Measurements from ENCODE around the gene KCNN3.
A peak's percentile ranks its signal among the peaks of the same experiment; 100 is the strongest.

Gene KCNN3

GRCh38 chr1:154840269-154841176 is 29.6 kb downstream of the KCNN3 start:
- DNase-seq, result no peak

- no peak for DNase-seq
Measured at GRCh38 chr1:154839691-154840090, 30.4 kb downstream of the KCNN3 start.

GRCh38 chr1:154838988-154839387 is 31.1 kb downstream of the KCNN3 start:
- DNase-seq, result no peak

GRCh38 chr1:154838461-154838860 is 31.6 kb downstream of the KCNN3 start:
- no peak for DNase-seq

DNA sequence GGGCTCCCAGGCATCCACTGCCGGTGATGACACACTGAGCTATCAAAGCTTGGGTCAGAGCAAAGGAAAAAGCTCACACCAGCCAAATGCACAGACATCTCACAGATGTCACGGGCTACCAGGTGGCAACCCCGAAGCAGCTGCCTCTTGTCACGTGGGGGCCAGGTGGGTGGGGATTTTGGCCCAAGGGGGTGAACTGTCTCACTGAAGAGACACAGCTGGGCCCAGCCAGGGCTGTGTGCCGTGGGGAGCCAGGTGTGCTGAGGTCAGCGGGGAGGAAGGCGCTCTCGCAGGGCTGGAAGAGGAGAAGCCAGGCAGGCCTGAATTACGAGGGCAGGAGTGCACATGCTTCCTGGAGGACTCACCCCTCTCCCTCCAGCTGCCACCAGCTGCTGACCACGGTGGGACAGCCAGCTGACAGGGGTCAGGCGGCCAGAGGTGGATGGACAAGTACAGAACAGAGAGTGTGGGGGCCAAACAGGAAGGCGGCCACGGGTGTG is 32.4 kb downstream of the KCNN3 start:
- DNase-seq, result peak; percentile 43

GRCh38 chr1:154837034-154837671 is 32.9 kb downstream of the KCNN3 start:
- no peak for DNase-seq

DNA sequence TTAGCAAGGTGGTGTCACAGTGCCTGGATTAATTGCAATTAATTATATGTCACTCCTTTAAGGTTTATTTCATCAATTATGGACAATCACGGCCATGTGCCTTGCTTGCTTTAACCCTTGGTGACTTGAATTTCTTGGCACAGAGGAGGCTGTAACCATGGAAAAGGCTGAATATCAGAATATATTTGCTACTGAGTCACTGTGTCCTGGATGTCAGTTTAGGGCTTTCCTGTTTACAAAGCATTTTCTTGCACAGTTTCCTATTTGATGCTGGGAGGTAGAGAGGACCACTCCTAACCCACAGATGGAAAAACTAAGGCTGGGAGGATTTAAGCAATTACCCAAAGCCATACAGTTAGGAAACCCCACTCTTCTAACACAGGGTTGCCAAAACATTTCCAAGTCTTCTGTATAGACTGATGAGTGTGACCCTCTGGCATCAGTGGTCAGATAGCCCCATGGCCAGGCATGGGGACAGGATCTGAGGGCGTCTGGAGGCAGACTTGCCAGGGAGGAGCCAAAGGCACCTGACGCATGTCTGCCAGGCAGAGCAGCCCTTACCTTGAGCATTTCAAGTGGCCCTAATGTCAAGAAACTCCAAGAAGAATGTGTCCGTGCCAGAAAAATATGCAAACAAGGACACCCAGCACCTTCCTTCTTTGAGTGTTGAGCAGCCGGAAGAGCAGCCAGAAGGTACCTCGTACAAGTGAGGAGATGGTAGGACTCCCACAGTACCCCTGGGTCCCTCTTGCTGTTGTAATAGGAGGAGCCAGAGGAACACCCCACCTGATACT is 34.4 kb downstream of the KCNN3 start:
- no peak for DNase-seq

DNA sequence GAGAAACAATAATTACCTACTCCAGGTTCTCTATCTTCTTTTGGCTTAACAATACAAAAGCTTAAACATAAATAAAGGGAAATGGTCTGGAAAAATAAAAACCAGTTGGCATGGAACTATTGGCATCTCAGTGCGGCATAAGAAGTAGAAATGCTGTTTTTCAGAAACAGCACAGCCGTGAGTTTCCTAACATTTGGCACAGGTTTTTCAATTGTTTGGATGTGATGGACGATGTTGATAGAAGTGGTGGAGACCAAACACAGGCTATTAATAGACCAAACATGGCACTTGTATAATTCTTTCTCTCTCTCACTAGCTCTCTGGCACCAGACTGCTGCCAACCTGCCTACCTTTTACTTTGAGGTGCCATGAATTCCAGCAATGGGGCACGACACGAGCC is 36.2 kb downstream of the KCNN3 start:
- DNase-seq, result no peak

DNA sequence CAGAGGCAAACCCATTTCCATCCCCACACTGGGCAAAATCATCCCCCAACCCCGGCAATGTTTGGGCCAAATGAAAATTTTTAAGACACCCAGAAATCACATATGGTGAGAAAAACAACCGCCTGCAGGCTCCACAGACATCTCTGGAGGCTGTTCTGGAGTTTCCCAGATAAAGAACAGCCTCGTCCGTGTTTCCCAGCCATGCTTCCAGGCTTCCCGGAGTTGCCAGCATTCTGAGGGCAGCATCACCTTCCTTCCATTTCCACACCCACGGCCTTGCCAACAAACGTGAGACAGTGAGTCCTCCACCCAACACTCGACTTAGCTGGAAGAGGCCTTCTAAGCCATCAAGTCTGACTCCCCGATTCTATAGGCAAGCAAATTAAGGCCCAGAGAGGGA is 36.9 kb downstream of the KCNN3 start:
- no peak for DNase-seq

GRCh38 chr1:154832384-154832783 is 37.7 kb downstream of the KCNN3 start:
- DNase-seq, result no peak

DNA sequence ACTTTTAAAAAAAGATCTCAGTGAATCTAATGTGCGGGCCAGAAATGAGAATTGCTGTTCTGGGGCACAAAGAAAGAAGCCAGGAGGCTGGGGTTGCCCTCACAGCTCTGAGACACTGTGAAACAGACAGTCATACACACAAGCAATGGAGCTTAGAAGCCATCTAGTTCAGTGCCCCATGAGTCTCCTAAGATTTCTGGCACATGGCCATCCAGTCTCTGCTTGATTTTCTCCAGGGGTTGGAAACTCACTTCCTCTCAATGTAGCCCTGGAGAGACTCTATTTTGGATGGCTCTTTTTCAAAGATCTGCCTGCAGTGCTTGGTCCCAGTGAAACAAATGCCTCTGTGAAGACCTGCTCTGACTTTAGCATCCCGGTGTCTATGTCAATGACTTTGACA is 38.6 kb downstream of the KCNN3 start:
- no peak for DNase-seq

- no peak for DNase-seq
Measured at GRCh38 chr1:154829062-154829461, 41.0 kb downstream of the KCNN3 start.

GRCh38 chr1:154824179-154825000 is 45.7 kb downstream of the KCNN3 start:
- peak; percentile 37 for DNase-seq

GRCh38 chr1:154822717-154823116 is 47.4 kb downstream of the KCNN3 start:
- no peak for DNase-seq

DNA sequence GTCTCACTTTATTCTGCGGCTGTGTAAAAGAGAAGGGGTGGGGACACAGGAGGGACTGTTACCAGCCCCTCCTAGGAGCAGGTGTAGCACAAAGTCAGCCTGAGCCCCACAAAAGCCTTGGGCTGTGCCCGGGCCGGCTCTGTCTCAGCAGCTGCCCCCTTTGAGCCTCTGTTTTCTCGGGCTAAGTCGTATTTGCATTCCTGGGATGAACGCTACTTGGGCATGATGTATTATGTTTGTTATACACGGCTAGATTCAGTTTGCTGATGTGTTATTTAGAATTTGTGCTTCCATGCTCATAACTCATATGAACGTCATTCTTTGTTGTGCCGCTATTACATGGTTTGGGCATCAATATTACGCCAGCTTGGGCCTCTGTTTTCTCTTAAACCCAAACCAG is 47.8 kb downstream of the KCNN3 start:
- DNase-seq, result peak; percentile 33

GRCh38 chr1:154821083-154821482 is 49.0 kb downstream of the KCNN3 start:
- DNase-seq, result no peak

- DNase-seq, result no peak
Measured at GRCh38 chr1:154820646-154821045, 49.4 kb downstream of the KCNN3 start.

- DNase-seq, result no peak
Measured at GRCh38 chr1:154819628-154820590, 50.2 kb downstream of the KCNN3 start.

- DNase-seq, result no peak
Measured at GRCh38 chr1:154818911-154819310, 51.2 kb downstream of the KCNN3 start.

DNA sequence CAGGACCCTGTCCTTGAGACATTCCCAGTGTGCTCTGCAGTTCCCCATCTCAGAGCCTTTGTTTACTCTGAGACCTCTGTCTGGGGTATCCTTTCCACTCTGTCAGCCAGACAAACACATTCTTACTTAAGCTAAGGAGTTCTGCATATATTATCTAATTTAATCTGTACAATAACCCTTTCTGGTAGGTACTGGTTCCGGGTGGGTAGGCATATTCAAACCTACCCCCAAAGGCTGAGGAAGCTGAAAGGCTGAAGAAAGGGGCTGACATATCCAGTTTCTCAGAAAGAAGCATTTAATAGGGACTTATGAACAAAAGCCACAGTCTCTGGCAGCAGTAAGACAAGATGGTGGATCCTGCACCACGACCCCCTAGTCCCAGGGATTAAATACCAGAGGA is 53.1 kb downstream of the KCNN3 start:
- no peak for DNase-seq

DNA sequence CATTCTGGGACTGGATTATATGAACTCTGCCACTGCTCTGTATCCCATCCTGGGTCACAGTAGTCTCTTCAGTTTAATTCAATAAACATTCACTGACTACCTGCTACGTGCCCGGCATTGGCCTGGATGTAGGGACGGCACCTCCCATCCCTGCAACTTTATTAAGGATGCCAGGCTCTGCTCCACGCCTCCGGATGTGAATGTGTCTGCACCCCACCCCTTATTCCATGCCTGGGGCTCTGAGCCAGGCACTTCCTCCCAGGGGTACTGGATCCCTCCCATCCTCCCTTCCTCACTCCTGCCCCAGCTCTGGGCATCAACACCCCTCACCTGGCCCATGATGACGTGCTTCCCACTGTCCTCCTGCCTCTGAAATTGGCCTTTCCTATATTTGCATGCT is 53.7 kb downstream of the KCNN3 start:
- no peak for DNase-seq

All from eye (tissue), 1 donor.